ENCODE results near the gene SEC14L3.

DNA sequence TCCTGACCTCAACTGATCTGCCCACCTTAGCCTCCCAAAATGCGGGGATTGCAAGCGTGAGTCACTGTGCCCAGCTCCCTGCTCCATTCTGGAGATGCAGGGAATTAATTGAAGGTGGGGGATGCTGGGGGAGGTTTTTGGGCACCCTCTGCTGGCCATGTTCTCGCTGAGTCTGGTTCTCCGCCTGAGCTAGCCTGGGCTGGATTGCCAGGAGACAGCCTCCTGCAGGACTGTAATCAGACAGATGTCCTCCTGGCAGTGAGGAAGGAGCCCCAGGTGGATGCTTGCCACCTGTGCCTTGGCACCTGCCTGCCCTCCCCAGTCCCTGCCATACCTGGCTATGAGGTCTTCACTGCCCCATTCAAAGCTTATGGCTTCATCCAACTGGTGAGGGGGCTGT, 40.9 kb downstream of the SEC14L3 start:
- TF ChIP-seq, protein P1, sequence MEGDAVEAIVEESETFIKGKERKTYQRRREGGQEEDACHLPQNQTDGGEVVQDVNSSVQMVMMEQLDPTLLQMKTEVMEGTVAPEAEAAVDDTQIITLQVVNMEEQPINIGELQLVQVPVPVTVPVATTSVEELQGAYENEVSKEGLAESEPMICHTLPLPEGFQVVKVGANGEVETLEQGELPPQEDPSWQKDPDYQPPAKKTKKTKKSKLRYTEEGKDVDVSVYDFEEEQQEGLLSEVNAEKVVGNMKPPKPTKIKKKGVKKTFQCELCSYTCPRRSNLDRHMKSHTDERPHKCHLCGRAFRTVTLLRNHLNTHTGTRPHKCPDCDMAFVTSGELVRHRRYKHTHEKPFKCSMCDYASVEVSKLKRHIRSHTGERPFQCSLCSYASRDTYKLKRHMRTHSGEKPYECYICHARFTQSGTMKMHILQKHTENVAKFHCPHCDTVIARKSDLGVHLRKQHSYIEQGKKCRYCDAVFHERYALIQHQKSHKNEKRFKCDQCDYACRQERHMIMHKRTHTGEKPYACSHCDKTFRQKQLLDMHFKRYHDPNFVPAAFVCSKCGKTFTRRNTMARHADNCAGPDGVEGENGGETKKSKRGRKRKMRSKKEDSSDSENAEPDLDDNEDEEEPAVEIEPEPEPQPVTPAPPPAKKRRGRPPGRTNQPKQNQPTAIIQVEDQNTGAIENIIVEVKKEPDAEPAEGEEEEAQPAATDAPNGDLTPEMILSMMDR (conservative IDR thresholded peaks at IDR 0.05; ENCODE audit: low read length), result peak; percentile 41; the same call in 1 of the 2 replicates
- TF ChIP-seq EZH2phosphoT487 (IDR thresholded peaks at IDR 0.05; ENCODE audit: borderline replicate concordance, low read depth, low read length), result no peak

Data from OCI-LY7 (cell line).